ENCODE data around the gene ADAMTSL2.

Gene ADAMTSL2

GRCh38 chr9:133519693-133520092, 14.8 kb upstream of the ADAMTSL2 start:
- H3K27ac ChIP-seq, result no peak overlapping the region
- no peak overlapping the region for H3K9ac ChIP-seq (ENCODE audit: insufficient read length)
- H3K36me3 ChIP-seq (ENCODE audit: insufficient read depth, low read length), result no peaks in the 10 kb centered on the region
- H3K4me3 ChIP-seq, result no peak overlapping the region
- DNase-seq (ENCODE audit: low read depth, low spot score), result no peak
- no peaks in the 10 kb centered on the region for H3K9me3 ChIP-seq (ENCODE audit: low read depth, low read length)
- TF ChIP-seq POLR2AphosphoS5 (IDR thresholded peaks at IDR 0.05; ENCODE audit: borderline replicate concordance, low read depth, low read length) (no peak), FOXP2 (optimal IDR thresholded peaks at IDR 0.05; ENCODE audit: control extremely low read depth, extremely low read length, insufficient read depth) (no peak), EZH2 (IDR thresholded peaks at IDR 0.05) (no peak)

- TF ChIP-seq FOXP2 (optimal IDR thresholded peaks at IDR 0.05; ENCODE audit: control extremely low read depth, extremely low read length, insufficient read depth), result no peak
- no peak for TF ChIP-seq EZH2 (IDR thresholded peaks at IDR 0.05)
- no peak for TF ChIP-seq POLR2AphosphoS5 (IDR thresholded peaks at IDR 0.05; ENCODE audit: borderline replicate concordance, low read depth, low read length)
- H3K9me3 ChIP-seq (ENCODE audit: low read depth, low read length), result no peaks in the 10 kb centered on the region
- no peak overlapping the region for H3K27ac ChIP-seq
- no peak overlapping the region for H3K4me3 ChIP-seq
- no peak for DNase-seq (ENCODE audit: low read depth, low spot score)
- no peak overlapping the region for H3K9ac ChIP-seq (ENCODE audit: insufficient read length)
- H3K36me3 ChIP-seq (ENCODE audit: insufficient read depth, low read length), result no peaks in the 10 kb centered on the region
Observed at GRCh38 chr9:133520121-133520835, 14.2 kb upstream of the ADAMTSL2 start.

- Histone ChIP-seq H3K36me3 (ENCODE audit: insufficient read depth, low read length) (no peaks in the 10 kb centered on the region), H3K4me3 (no peak overlapping the region), H3K27ac (no peak overlapping the region), H3K9ac (ENCODE audit: insufficient read length) (no peak overlapping the region), H3K9me3 (ENCODE audit: low read depth, low read length) (no peaks in the 10 kb centered on the region)
- TF ChIP-seq POLR2AphosphoS5 (IDR thresholded peaks at IDR 0.05; ENCODE audit: borderline replicate concordance, low read depth, low read length) (no peak), FOXP2 (optimal IDR thresholded peaks at IDR 0.05; ENCODE audit: control extremely low read depth, extremely low read length, insufficient read depth) (no peak), EZH2 (IDR thresholded peaks at IDR 0.05) (no peak)
- no peak for DNase-seq (ENCODE audit: low read depth, low spot score)
Observed at GRCh38 chr9:133521122-133522072, 13.1 kb upstream of the ADAMTSL2 start.

GRCh38 chr9:133522073-133522910, 12.2 kb upstream of the ADAMTSL2 start:
- Histone ChIP-seq H3K4me3 (no peak overlapping the region), H3K9me3 (ENCODE audit: low read depth, low read length) (no peaks in the 10 kb centered on the region), H3K27ac (no peak overlapping the region), H3K9ac (ENCODE audit: insufficient read length) (no peak overlapping the region), H3K36me3 (ENCODE audit: insufficient read depth, low read length) (no peaks in the 10 kb centered on the region)
- DNase-seq (ENCODE audit: low read depth, low spot score), result no peak
- no peak for TF ChIP-seq POLR2AphosphoS5 (IDR thresholded peaks at IDR 0.05; ENCODE audit: borderline replicate concordance, low read depth, low read length)
- TF ChIP-seq FOXP2 (optimal IDR thresholded peaks at IDR 0.05; ENCODE audit: control extremely low read depth, extremely low read length, insufficient read depth), result no peak
- no peak for TF ChIP-seq EZH2 (IDR thresholded peaks at IDR 0.05)

- H3K4me3 ChIP-seq, result no peak overlapping the region
- H3K9me3 ChIP-seq (ENCODE audit: low read depth, low read length), result no peaks in the 10 kb centered on the region
- H3K9ac ChIP-seq (ENCODE audit: insufficient read length), result no peak overlapping the region
- DNase-seq (ENCODE audit: low read depth, low spot score), result no peak
- TF ChIP-seq POLR2AphosphoS5 (IDR thresholded peaks at IDR 0.05; ENCODE audit: borderline replicate concordance, low read depth, low read length) (no peak), FOXP2 (optimal IDR thresholded peaks at IDR 0.05; ENCODE audit: control extremely low read depth, extremely low read length, insufficient read depth) (no peak), EZH2 (IDR thresholded peaks at IDR 0.05) (no peak)
- no peaks in the 10 kb centered on the region for H3K36me3 ChIP-seq (ENCODE audit: insufficient read depth, low read length)
- H3K27ac ChIP-seq, result no peak overlapping the region
Observed at GRCh38 chr9:133523106-133523505, 11.4 kb upstream of the ADAMTSL2 start.

- Histone ChIP-seq H3K36me3 (ENCODE audit: insufficient read depth, low read length) (no peaks in the 10 kb centered on the region), H3K9ac (ENCODE audit: insufficient read length) (no peak overlapping the region), H3K9me3 (ENCODE audit: low read depth, low read length) (no peaks in the 10 kb centered on the region), H3K4me3 (no peak overlapping the region), H3K27ac (no peak overlapping the region)
- DNase-seq (ENCODE audit: low read depth, low spot score), result no peak
- TF ChIP-seq EZH2 (IDR thresholded peaks at IDR 0.05), result no peak
- TF ChIP-seq POLR2AphosphoS5 (IDR thresholded peaks at IDR 0.05; ENCODE audit: borderline replicate concordance, low read depth, low read length), result no peak
- TF ChIP-seq FOXP2 (optimal IDR thresholded peaks at IDR 0.05; ENCODE audit: control extremely low read depth, extremely low read length, insufficient read depth), result no peak
Observed at GRCh38 chr9:133524146-133524545, 10.4 kb upstream of the ADAMTSL2 start.

GRCh38 chr9:133524679-133525228, 9.8 kb upstream of the ADAMTSL2 start, which contains the start of gene MYMK:
Gene MYMK, minus strand, starts transcription at chr9:133524959. Its CDS starts 115 bp downstream, at chr9:133524844.
- Histone ChIP-seq H3K9me3 (ENCODE audit: low read depth, low read length) (no peaks in the 10 kb centered on the region), H3K9ac (ENCODE audit: insufficient read length) (no peak within 1 kb of the TSS), H3K36me3 (ENCODE audit: insufficient read depth, low read length) (no peaks in the 10 kb centered on the region), H3K27ac (no peak within 1 kb of the TSS; the same call in 1 of the 2 replicates), H3K4me3 (no peak within 1 kb of the TSS)
- TF ChIP-seq EZH2 (IDR thresholded peaks at IDR 0.05) (no peak), FOXP2 (optimal IDR thresholded peaks at IDR 0.05; ENCODE audit: control extremely low read depth, extremely low read length, insufficient read depth) (no peak), POLR2AphosphoS5 (IDR thresholded peaks at IDR 0.05; ENCODE audit: borderline replicate concordance, low read depth, low read length) (no peak)
- no peak for DNase-seq (ENCODE audit: low read depth, low spot score)
